ENCODE measurements around the gene ATXN7L1. TPM values are rescaled to one million over a fixed set of nuclear protein-coding genes. Genes with fewer than 3 reads are reported as not detected.

ATXN7L1 gene
- total RNA-seq, 1 experiment from 2014 or later: 29.9 TPM

- POLR2A ChIA-PET (ENCODE audit: low non-redundant PET): no interaction called here
Measured at GRCh38 chr7:105581066-105581811, 295.2 kb downstream of the ATXN7L1 start, which contains the start of gene EFCAB10. TSS of gene EFCAB10 (minus strand) at chr7:105581493. CDS start at chr7:105581463, 30 bp downstream.

GRCh38 chr7:105580022-105580740 is 296.2 kb downstream of the ATXN7L1 start:
- CTCF ChIA-PET: interaction anchor here (0.7 kb wide), 1 partner anchor 245 kb away, joined by 4 read pairs; no protein-coding TSS in a partner anchor
- H3K27ac ChIP-seq (ENCODE audit: low read depth, low read length, poor library complexity, severe bottlenecking): no peak overlapping the region
- no TSS peak for BruUV-seq (replicated peaks)
- no peak overlapping the region for H3K4me3 ChIP-seq (ENCODE audit: low read depth, low read length, poor library complexity, severe bottlenecking)
- no peaks in the 10 kb centered on the region for H3K36me3 ChIP-seq (ENCODE audit: insufficient read depth, low read length, poor library complexity, severe bottlenecking)
- POLR2A ChIA-PET (ENCODE audit: low non-redundant PET): interaction anchor here (0.5 kb wide), 1 partner anchor 177 kb away, joined by 7 read pairs; no protein-coding TSS in a partner anchor
- no peaks in the 10 kb centered on the region for H3K9me3 ChIP-seq (ENCODE audit: low read depth, low read length, poor library complexity, severe bottlenecking)
- TF ChIP-seq EZH2 (IDR thresholded peaks at IDR 0.05; ENCODE audit: borderline replicate concordance, low read depth, low read length, poor library complexity, severe bottlenecking): no peak
- TF ChIP-seq, protein P1, sequence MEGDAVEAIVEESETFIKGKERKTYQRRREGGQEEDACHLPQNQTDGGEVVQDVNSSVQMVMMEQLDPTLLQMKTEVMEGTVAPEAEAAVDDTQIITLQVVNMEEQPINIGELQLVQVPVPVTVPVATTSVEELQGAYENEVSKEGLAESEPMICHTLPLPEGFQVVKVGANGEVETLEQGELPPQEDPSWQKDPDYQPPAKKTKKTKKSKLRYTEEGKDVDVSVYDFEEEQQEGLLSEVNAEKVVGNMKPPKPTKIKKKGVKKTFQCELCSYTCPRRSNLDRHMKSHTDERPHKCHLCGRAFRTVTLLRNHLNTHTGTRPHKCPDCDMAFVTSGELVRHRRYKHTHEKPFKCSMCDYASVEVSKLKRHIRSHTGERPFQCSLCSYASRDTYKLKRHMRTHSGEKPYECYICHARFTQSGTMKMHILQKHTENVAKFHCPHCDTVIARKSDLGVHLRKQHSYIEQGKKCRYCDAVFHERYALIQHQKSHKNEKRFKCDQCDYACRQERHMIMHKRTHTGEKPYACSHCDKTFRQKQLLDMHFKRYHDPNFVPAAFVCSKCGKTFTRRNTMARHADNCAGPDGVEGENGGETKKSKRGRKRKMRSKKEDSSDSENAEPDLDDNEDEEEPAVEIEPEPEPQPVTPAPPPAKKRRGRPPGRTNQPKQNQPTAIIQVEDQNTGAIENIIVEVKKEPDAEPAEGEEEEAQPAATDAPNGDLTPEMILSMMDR (conservative IDR thresholded peaks at IDR 0.05; ENCODE audit: low read depth, low read length): peak; percentile 45
- peak; percentile 37 for DNase-seq (ENCODE audit: low spot score)
- intact Hi-C loops (cut with micrococcal nuclease; ENCODE audit: unreplicated experiment): no loop called here
- peaks cover 7% of the 10 kb centered on the region for H3K4me1 ChIP-seq (ENCODE audit: insufficient read depth, low read length, poor library complexity, severe bottlenecking)
- H3K27me3 ChIP-seq (replicated peaks; ENCODE audit: insufficient read depth, low read depth, low read length, poor library complexity): no peaks in the 10 kb centered on the region

More at GRCh38 chr7:105581066-105581811, 295.2 kb downstream of the ATXN7L1 start, which contains the start of gene EFCAB10:
- Histone ChIP-seq H3K27ac (ENCODE audit: low read depth, low read length, poor library complexity, severe bottlenecking) (no peak within 1 kb of the TSS), H3K4me1 (ENCODE audit: insufficient read depth, low read length, poor library complexity, severe bottlenecking) (peaks cover 7% of the 10 kb centered on the region), H3K36me3 (ENCODE audit: insufficient read depth, low read length, poor library complexity, severe bottlenecking) (no peaks in the 10 kb centered on the region), H3K27me3 (replicated peaks; ENCODE audit: insufficient read depth, low read depth, low read length, poor library complexity) (no peaks in the 10 kb centered on the region), H3K4me3 (ENCODE audit: low read depth, low read length, poor library complexity, severe bottlenecking) (no peak within 1 kb of the TSS), H3K9me3 (ENCODE audit: low read depth, low read length, poor library complexity, severe bottlenecking) (no peaks in the 10 kb centered on the region)
- BruUV-seq (replicated peaks): no TSS peak
- CTCF ChIA-PET: interaction anchor here (0.6 kb wide), 2 partner anchors 25 to 189 kb away, joined by 3 read pairs; no protein-coding TSS in a partner anchor
- intact Hi-C loops (cut with micrococcal nuclease; ENCODE audit: unreplicated experiment): no loop called here
- TF ChIP-seq, protein P1 (conservative IDR thresholded peaks at IDR 0.05; ENCODE audit: low read depth, low read length): no peak
- no peak for TF ChIP-seq EZH2 (IDR thresholded peaks at IDR 0.05; ENCODE audit: borderline replicate concordance, low read depth, low read length, poor library complexity, severe bottlenecking)
- DNase-seq (ENCODE audit: low spot score): peak; percentile 67

DNA sequence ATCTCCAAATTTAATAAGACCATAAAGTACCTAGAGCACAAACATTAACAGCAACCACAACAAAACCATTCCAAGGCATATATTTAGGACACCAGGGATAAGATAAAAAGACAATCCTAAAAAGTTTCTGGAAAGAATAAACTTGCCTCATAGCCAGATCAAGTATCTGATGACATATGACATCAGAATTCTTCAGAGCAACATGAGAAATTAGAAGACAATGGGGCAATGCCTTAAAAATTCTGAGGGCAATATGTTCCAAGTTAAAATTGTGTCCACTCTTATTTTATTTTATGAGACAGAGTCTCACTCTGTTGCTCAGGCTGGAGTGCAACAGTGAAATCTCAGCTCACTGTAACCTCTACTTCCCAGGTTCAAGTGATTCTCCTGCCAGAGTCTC is 297.9 kb downstream of the ATXN7L1 start:
- intact Hi-C loops (cut with micrococcal nuclease; ENCODE audit: unreplicated experiment): no loop called here
- TF ChIP-seq EZH2 (IDR thresholded peaks at IDR 0.05; ENCODE audit: borderline replicate concordance, low read depth, low read length, poor library complexity, severe bottlenecking): no peak
- TF ChIP-seq, protein P1 (conservative IDR thresholded peaks at IDR 0.05; ENCODE audit: low read depth, low read length): no peak
- ChIA-PET CTCF (no interaction called here), POLR2A (ENCODE audit: low non-redundant PET) (no interaction called here)
- BruUV-seq (replicated peaks): no TSS peak
- no peak for DNase-seq (ENCODE audit: low spot score)
- no peaks in the 10 kb centered on the region for H3K9me3 ChIP-seq (ENCODE audit: low read depth, low read length, poor library complexity, severe bottlenecking)
- H3K4me1 ChIP-seq (ENCODE audit: insufficient read depth, low read length, poor library complexity, severe bottlenecking): peaks cover 7% of the 10 kb centered on the region
- H3K4me3 ChIP-seq (ENCODE audit: low read depth, low read length, poor library complexity, severe bottlenecking): no peak overlapping the region
- H3K36me3 ChIP-seq (ENCODE audit: insufficient read depth, low read length, poor library complexity, severe bottlenecking): no peaks in the 10 kb centered on the region
- H3K27me3 ChIP-seq (replicated peaks; ENCODE audit: insufficient read depth, low read depth, low read length, poor library complexity): no peaks in the 10 kb centered on the region
- peak overlapping the region; percentile 25 for H3K27ac ChIP-seq (ENCODE audit: low read depth, low read length, poor library complexity, severe bottlenecking)
